C4-2B (cell line): ENCODE data around the gene DUSP5.

Experiments
- ZFX ChIP-seq: fragments of 450-650 bp; IDR thresholded peaks from 2 replicates; pipeline ENCODE4 v1.6.1; 2017
- TF ChIP-seq, protein P1 (sequence below): fragments of 450-650 bp; conservative IDR thresholded peaks from 2 replicates; pipeline ENCODE4 v1.5.1; 2017; ENCODE audit warnings: mild to moderate bottlenecking

DNA sequence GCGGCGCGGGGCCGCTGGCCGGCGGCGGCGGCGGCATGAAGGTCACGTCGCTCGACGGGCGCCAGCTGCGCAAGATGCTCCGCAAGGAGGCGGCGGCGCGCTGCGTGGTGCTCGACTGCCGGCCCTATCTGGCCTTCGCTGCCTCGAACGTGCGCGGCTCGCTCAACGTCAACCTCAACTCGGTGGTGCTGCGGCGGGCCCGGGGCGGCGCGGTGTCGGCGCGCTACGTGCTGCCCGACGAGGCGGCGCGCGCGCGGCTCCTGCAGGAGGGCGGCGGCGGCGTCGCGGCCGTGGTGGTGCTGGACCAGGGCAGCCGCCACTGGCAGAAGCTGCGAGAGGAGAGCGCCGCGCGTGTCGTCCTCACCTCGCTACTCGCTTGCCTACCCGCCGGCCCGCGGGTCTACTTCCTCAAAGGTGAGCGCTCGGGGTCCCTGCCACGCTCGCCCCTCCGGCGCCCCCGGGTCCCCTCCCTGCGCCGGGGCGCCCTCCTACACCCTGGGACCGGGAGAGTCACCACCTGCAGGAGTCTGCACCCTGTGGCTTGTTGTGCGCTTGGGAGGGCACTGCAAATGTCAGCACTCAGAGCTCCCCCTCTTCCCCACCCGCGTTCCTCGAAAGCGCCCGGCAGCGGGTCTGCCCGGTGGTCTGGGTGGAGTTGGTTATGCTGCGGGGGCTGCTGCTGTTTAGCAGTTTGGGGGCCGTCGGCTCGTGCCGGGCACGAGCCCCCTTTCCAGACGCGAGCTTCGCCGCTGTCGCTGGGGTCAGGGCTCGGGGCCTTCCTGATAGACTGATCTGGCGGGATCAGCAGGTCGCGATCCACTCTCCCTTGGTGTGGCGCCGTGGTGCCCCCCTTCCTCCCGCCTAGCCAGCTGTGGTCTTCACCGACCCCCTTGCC, 627 bp downstream of the DUSP5 start:
- TF ChIP-seq, protein P1, sequence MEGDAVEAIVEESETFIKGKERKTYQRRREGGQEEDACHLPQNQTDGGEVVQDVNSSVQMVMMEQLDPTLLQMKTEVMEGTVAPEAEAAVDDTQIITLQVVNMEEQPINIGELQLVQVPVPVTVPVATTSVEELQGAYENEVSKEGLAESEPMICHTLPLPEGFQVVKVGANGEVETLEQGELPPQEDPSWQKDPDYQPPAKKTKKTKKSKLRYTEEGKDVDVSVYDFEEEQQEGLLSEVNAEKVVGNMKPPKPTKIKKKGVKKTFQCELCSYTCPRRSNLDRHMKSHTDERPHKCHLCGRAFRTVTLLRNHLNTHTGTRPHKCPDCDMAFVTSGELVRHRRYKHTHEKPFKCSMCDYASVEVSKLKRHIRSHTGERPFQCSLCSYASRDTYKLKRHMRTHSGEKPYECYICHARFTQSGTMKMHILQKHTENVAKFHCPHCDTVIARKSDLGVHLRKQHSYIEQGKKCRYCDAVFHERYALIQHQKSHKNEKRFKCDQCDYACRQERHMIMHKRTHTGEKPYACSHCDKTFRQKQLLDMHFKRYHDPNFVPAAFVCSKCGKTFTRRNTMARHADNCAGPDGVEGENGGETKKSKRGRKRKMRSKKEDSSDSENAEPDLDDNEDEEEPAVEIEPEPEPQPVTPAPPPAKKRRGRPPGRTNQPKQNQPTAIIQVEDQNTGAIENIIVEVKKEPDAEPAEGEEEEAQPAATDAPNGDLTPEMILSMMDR, result peak; percentile 29
- TF ChIP-seq ZFX, result no peak
